NCI-H2107 treated with DMSO at 0.1 percent for 48 hours (cell line): ENCODE measurements around the gene DOCK2.

Source experiments
- DNase-seq: peaks from one replicate; lab custom pipeline; 2025; ENCODE audit not compliant: unreplicated experiment; lab: John Stamatoyannopoulos, UW

Gene DOCK2

DNA sequence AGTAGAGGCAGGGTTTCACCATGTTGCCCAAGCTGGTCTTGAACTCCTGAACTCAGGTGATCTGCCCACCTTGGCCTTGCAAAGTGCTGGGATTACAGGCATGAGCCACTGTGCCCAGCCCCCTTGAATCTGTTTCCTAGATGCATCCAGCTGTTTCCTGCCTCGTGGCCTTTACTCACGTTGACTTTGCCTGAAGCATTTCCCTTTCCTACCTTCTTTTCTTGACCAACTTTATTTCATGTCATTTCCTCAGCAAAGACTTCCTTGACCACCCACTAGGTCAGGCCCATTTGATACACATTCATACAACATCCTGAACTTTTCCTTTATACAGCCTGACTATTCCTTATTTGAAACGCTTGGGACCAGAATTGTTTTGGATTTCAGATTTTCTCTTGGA is 51.0 kb downstream of the DOCK2 start:
- no peak for DNase-seq

DNA sequence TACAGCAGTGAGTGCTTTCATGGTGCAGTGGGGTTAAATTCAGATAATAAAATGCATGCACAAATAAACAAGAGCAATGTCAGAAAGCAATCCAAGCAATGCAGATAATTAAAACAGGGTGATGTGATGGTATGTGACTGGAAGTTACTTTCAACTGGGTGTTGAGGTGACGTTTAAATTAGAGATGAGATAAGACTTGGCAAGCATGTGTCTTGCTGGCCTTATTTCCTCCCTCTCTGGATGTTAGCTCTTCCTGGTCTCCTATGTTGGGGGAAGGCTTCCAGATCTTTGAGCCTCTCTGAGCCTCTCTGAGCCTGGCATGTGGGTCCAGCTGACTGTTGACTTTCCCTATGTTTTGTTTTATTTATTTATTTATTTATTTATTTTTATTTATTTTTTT is 54.4 kb downstream of the DOCK2 start:
- no peak for DNase-seq

DNA sequence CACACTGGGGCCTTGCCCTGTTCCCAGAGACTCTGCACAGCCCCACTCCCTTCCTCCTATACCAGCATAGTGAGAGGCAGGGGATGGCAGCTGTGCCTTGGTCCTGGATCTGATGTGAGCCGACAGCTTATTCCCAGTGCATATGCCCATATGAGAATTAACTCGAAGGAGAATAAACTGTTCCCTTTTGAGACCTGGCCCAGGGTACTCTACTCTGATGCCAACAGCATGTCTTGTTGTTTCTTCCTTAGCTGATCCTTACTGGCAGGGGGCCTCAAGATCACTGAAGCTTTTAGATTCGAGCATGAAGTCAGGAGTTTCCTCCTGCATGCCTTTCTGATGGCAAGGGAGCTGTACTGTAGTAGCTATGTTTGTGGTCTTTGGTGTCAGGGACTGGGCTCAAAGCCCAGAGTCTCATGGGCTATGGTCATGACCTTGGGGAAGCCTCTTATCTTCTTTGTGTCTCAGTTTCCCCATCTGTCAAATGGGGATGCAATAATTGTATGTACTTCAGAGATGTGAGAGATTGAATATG is 57.1 kb downstream of the DOCK2 start:
- DNase-seq: no peak

DNA sequence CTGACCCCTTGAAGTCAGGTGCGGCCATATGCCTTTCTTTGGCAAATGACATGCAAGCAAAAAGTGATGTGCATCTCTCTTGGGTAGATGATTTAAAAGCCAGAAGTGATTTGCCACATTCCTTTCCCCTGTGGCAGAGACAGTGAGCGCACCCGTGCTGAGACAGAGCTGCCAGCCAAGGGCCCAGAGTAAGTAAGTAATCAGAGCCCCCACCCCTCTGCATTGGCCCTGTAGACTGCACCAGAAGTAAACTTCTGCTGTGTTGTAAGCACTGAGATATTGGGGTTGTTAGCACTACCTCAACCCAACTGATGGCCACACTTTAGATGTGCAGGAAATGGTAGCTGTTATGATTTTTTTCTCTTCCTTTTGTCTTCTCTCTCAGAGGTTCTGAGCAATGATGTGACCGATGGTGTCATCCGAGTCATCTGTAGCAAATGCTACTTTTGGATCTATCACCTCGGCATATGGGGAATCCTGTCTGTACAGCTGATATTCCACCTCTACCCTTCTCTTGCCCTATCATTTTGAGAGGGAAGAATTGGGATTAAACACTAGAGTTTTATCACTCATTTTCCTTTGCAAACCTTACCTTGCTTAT is 58.0 kb downstream of the DOCK2 start:
- no peak for DNase-seq

DNA sequence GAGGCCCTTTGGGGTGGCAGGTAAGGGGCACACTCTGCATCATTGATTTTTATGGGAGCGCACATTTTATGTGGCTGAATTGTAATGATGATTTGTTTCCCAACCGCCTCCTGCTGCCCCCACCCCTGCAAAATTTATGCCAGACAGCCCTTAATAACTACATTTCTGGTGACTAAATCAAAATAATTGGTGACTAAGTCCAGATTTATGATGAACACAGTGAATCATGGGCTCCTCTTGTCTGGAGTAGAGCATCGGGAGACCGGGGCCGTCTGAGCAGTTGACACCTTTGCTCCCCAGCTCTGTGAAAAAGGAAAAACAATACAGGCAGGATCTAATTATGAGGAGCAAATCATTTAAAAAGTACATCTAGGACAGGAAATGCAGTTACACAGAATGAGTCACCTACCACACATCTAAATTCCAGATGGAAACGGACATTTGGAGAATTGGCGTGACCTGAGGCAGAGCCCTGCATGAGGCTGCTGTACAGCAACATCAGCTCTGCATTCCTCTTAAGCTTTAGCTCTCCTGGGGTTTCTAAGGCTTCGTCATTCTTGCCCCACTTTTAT is 58.9 kb downstream of the DOCK2 start:
- DNase-seq: no peak

DNA sequence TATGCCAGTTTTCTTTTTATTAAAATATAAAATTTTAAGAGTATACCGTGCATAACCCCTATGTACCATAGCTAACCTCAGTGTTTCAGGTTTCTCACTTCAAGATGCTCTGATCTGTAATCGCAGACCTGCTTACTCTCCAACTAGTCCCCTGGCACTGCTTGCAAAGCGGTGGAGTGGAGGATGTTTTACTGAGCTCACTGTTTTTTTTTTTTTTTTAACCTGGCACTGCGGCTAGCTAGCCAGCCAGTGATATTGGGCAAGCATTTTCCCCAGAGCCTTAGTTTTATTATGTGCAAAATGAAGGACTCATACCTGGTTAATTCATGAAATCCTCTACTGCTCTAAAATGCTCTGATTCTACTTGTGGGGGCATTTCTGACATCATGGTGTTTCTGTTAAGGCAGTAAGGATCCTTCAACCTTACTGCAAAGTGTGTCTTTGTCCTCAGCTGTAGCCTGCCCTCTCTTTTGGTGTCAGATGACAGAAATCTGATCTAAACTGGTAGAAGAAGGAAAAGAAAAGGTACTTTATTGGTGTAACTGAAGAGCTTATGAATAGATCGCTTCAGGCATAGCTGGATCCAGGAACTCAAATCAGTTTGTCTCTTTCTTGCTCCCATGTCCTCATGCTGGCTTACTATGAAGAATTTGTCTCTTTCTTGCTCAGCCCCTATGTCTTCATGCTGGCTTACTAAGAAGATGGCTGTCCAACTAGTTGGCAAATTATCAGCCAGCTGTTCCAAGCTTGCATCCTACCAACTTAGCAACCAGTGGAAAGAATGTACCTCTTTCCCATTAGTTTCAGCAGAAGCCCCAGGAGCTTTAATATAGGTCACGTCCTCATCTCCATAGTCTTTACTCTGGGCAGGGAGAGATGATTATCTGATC is 59.8 kb downstream of the DOCK2 start:
- no peak for DNase-seq

DNA sequence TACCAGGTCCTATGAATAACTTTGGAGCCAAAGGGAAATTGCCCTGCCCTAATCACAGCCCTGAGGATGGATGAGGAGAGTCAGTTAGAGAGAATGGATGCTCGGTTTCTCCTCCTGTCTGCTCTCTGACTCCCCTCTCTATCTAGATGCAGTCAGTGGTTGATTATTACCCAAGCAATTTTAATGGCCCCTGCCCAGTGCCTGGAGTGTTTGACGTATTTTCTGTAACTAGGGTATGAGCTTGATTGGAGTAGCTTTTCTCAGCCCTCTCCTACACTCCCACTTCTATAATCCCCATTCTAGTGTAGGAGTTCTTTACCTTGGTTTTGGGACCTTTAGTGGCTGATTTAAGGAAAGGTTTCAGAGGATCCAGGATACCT is 60.4 kb downstream of the DOCK2 start:
- DNase-seq: no peak

DNA sequence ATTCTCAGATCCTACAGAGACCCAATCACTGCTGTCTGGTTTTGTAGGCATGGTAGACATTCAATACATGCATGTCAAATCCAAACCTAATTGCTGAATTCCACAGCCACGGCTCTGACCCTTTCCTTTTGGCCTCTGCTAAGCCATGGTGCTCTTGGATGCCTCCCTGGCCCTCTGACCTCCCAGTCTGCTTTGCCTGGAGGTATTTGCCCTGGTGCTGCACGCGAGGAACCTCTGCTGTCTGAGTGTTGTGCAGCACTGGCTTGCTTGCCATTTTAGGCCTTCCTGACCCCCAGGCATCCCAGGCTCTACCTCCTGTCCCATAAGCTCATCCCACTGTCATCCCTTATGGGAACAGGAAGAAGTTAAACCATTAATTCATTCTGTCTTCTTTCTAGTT is 60.9 kb downstream of the DOCK2 start:
- DNase-seq: no peak

DNA sequence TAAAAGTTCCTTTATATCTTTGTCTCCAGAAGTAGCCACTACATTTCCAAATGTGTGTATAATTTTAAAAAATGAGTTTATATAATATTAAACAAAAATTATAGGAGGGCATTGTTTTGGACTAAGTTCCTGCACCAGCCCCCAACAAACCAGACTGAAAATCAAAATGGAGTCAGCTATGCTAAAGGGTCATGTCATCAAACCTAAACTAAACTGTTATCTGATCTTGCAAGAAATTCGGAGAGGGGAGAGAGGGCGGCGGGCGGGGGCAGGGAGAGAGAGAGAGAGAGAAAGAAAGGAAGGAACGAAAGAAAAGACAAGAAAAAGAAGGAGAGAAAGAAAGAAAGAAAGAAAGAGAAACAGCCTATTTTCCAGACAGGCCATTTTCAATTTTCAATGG is 63.5 kb downstream of the DOCK2 start:
- DNase-seq: no peak

DNA sequence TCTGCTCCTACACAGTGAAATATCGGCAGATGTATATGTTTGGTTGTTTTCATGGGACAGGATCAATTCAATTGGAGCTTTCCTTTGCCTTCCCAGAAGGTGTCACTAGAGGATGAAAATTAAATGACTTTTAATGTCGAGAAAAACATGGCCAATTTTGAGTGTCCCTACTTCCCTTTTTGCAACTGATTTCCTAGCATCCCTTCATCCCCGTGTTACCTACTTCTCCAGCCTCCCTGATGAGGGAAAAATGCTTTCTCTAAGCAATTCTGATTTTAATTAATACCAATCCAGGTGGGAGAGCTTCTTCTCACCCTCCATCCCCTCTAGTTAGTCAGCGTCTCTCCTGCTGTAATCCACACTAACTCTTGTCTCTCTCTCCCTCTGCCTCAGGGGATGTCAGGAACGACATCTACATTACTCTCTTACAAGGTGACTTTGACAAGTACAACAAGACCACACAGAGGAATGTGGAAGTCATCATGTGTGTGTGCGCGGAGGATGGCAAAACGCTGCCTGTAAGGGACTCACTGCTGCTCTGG is 64.9 kb downstream of the DOCK2 start:
- no peak for DNase-seq

DNA sequence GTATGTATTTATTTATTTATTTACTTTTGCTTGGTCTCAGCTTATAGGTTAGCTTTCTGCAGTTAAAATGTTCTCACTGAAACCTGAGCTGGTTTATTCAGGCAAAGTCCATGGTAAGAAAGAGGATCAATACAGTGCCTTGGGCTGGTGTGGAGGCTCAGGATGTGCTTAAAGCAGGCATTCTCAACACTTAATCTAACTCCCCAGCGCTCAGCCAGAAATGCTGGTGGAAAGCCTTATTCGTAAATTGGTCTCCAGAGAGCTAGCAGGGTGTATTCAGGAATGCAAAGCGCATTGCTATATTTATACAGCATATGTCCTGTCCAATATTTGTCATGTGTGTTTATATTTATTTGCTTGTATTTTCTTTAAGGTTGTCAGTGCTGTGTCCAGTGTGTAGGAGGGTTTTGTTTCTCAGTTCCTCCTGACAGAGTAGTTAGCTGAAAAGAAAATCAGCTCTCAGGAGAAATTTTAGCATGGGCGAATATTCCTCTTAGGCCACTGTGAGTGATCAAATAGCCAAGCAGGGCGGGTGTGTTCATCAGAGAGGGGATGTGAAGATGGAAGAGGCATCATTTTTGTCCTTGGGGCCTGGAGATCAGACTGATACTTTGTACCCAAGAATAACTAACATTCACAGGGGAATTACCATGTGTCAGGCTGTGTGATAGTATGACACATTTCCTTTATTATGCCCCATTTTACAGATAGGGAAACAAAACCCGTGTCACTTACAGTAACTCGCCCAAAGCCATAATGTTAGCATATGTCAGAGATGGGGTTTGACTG is 65.8 kb downstream of the DOCK2 start:
- no peak for DNase-seq

DNA sequence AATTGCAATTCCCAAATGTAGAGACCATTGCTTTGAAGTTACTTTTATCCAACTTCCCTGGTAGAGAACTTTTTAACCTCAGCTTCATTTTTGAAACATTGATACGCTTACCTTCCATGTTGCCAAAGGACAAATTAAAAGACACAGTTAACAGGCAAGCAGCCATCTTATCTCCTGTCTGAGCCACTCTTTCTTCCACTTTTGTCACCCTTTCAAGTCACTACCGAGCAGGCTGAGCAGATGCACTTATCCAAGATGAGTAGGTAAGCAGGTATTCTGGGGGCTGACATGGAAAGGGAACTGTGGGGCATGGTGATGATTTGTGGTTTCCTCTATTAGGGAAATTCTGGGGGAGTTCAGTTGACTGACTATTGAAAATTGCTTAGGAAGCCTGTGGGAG is 66.7 kb downstream of the DOCK2 start:
- DNase-seq: no peak

DNA sequence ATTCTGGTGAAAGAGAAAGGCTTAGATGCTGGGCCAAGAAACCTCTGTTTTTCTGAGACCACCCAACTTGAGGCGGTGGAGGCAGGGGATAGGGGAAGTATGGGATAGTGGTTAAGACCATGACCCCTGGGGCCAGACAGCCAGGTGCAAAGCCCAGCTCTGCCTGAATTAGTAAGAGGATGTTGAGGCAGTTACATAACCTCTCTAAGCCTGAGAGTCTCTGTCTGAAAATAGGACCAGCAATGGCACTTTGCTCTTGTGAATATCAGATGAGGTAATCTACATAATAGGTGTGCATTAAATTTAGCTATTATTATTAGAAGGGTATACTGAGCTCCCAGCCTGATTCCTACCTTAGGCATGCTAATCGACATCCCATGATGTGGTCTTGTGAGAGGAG is 68.2 kb downstream of the DOCK2 start:
- DNase-seq: no peak

DNA sequence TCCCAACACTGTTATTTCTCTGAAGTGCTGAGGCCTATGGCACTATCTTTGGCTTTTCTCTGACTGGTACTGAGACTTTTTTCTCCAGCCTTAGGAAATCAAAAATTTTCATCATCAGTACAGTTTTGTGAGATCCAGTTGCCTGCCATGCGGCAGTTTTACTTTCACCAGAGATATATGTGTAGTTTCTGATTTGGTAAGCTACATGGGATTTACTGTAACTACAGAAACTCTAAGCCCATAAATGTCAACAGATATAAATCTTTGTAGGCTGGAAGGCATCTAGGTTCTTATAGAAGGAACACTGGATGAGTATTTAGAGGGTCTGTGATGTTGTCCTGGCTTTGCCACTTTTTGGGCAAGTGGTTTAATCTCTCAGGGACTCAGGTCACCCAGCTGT is 69.0 kb downstream of the DOCK2 start:
- no peak for DNase-seq

DNA sequence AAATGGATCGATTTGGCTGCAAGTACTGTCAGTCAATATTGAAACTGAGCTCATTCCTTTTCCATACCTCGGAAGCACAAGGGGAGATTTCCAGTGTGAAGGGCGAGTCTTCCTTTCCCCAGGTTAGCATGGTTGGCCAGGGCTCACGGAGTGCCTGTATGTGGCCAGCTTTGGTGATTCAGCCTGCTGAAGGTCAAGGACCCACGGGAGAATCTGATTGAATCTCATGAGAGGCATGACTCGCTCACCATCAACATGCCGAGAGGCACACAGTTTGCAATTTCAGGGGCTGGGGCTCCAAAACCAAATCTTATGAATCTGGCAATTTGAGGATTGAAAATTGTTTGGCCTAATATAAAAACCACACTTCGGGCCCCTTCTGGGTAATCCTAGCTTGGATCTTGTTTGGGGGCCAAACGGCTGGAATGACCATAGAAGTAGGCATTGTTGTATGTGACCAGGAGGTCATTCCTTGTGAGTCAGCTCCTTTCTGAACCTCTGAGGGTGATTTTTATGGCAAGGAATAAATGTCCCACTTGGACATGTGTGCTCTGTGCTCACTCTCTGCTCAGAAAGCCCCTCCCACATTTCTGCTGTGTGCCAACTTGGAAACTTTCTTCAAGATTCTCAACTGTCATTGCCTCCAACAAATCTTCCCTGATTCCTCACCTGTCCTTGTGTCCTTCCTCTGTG is 69.8 kb downstream of the DOCK2 start:
- DNase-seq: no peak

DNA sequence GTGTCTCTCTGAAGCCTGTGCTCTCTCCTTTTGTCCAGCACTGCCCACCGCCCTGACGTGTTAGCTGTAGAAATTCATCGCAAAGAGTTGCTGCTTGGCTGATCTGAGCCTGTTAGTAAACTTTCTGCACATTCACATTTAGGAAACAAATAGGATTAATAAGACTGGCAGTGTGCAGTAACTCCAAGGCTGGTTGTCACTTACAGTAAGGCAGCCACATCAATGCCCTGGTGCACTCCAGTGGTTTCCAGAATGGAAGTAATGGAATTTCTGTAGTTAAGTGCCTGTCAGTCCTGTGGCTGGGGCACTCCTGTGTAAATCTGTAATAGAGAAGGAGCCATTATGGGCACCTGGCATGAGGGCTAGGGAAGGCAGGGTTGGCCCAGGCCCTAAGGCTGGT is 70.6 kb downstream of the DOCK2 start:
- no peak for DNase-seq

DNA sequence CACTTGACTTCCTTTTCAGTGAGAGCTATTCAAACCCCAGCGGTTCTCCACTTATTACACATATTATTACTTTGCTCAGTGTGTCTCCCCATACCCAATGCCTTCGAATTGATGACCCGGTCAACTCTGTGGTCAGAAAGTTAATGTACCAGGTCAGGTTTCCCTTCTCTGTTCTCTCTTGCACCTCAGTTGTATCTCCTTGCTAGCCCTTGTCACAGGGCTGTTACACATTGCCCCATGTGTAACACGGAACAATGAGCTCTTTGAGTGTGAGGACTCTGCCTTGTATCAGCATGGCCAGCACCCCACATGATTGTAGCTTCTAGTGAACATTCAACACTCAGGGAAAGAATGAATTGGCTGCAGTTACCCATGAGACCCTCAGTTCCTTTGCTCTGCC is 73.6 kb downstream of the DOCK2 start:
- no peak for DNase-seq

DNA sequence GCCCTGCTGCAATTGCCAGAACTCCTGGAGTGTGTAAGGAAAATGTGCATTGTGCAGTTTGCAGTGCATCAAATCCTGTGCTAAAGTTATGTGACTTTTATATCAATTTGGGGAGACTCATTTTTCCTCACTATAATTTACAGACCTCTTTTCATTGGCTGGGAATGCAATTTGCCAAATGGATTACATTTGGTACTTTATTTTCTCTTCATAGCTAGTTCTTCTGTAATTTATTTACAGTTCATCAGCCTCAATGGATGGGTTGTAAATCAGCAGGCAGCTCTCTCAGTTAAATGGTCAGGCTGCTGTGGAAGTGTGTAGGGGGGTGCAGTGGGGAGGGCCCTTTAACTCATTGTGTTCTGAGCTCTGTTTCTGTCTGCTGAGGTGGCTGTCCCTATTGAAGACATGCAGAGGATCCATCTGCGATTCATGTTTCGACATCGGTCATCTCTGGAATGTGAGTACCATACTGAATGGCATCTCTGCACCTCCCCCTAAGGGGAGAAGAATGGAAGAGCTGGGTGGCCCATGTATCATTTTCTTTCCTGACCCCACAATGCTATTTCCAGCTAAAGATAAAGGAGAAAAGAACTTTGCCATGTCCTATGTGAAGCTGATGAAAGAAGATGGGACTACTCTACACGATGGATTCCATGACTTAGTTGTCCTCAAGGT is 74.6 kb downstream of the DOCK2 start:
- DNase-seq: no peak

DNA sequence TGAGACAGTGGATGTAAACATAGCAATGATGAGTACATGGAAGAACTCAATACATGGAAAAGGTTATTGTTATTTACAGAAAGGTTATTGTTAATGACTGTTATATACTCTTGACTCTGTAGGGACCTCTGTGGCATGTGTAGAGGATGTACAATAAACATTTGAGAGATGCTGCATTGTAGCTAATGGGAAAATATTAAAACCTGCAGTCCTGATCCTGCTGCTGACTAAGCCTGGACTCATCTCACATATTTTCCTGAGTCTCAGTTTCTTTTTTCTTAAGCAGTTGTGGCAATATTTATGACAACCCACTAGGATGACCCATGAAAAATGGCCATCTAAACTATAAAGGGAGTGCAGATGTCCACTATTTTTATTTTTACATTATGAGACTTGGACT is 75.4 kb downstream of the DOCK2 start:
- no peak for DNase-seq

DNA sequence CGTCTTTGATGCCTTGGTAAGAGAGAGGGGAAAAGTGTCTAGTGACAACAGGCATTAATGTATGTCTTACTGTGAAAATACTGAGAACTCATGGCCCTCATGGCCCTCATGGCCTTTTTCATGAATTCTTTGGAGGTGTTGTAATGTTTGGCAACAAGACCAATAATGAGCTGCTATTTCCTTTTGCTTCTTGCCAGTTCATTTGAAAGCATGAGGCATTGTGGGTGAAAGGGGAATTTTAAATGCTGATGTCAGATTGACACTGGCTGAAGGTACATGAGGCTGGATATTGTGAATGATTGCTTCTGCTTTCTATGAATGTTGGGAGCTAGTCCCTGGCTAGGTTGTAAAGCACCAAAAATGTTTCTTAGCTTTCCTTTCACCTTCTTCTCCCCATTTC is 79.2 kb downstream of the DOCK2 start:
- DNase-seq: no peak
